HTERT RPE-1 (cell line): ENCODE measurements around the gene GREB1L.
"Not testable (repeated sequence)": the region's sequence is repeated elsewhere in the genome, so short reads cannot be mapped to it uniquely, and the experiment has no call there.

Source experiments
- in situ Hi-C: fragments of 300-500 bp; cut with MboI; formaldehyde crosslinking; loops from 4 replicates; pipeline ENCODE4 v1.14.3; 2020; ENCODE audit warnings: low sequenced_read_pairs

Gene GREB1L

DNA sequence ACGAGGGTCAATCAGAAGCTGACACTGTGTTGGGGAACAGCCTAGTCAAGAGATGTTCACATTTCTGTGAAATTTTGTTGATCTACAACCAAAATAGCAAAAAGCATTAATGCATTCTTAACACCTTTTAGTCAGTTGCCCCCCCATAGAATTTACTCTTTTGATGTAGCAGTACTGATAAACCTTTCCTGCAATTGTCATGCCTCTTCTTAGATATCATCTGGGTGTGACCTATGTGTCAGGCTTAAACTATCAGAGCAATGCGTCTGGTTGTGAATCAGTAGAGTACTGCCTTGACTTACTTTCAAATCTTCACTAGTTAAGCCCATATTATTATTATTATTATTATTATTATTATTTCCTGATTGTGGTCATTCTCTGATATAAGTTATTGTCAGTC lies 61.9 kb downstream of the GREB1L start:
- in situ Hi-C loops = no loop called here

- in situ Hi-C loops = no loop called here
Measured at GRCh38 chr18:21305621-21306020, 63.6 kb downstream of the GREB1L start.

DNA sequence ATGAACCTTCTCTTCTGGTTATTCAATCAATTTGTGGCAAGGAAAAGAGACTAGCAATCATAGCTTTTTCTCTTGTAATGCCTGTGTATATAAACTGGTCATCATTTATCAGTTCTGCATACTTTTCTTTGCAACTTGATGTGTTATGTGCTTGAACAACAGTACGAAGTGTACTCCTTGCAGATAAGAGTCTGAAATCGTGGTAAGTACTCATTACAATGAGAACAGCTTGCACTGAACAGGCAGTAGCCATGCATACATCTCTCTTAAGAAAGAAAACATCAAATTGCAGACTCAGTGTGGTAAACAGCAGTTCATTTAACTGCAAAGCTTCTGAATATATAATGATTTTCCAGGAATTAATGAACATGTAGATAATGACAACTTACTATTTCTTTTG lies 64.3 kb downstream of the GREB1L start:
- in situ Hi-C loops = no loop called here

DNA sequence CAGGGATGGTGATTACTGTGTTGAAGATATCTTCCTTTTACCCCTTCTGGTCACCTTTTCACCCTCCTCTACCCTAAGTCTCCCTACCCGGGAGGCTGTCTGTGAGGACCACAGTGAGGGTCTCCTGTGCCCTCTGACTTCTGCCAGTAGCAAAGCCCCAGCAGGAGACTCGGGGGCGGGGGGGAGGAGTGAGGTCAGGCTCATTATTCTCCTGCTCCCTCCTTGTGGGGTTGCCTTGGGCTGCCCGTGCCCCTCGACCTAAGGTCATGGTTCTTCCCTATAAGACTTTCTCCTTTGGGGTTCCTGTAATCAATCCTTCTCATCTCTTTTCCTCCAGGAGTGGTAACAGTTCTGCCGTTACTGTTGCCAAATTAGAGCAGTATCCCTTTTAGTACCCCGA lies 65.5 kb downstream of the GREB1L start:
- in situ Hi-C loops = no loop called here

DNA sequence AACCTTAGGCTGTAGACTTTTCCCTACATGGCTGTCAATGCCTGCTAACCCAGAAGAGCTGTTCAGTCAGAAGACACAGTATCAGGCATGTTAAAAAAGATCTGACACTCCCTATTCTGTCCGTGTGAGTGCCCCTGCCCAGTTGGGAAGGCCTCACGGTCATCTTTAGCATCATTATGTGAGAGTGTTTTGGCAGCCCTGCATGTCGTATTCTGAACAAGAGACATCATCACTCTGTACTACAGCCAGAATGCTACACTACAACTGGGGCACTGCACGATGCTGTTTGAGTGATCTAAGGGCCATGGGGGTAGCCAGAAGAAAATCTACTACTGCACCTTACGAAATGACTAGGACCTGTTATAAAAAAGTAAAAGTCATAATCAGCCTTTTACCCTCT lies 67.2 kb downstream of the GREB1L start:
- in situ Hi-C loops = no loop called here

DNA sequence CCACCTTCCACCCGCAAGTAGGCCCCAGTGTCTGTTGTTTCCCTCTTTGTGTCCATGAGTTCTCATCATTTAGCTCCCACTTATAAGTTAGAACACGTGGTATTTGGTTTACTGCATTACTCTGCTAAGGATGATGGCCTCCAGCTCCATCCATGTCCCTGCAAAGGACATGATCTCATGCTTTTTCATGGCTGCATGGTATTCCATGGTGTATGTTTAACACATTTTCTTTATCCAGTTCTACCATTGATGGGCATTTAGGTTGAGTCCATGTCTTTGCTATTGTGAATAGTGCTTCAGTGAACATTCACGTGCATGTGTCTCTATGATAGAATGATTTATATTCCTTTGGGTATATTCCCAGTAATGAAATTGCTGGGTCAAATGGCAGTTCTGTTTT lies 69.9 kb downstream of the GREB1L start:
- in situ Hi-C loops = not testable (repeated sequence)

GRCh38 chr18:21313576-21313975 lies 71.5 kb downstream of the GREB1L start:
- in situ Hi-C loops = no loop called here

GRCh38 chr18:21314724-21315123 lies 72.7 kb downstream of the GREB1L start:
- in situ Hi-C loops = no loop called here

DNA sequence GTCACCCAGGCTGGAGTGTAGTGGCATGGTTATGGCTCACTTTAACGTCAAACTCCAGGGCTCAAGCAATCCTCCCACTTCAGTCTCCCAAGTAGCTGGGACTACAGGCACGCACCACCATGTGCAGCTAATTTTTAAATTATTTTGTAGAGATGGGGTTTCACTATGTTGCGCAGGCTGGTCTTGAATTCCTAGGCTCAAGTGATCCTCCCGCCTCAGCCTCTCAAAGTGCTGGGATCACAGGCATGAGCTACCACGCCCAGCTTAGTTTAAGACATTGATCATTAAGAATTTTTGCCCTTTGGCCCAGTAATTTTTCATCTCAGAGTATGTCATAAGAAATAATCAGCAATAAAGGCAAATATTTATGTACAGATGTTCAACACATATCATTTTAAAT lies 73.1 kb downstream of the GREB1L start:
- in situ Hi-C loops = not testable (repeated sequence)

DNA sequence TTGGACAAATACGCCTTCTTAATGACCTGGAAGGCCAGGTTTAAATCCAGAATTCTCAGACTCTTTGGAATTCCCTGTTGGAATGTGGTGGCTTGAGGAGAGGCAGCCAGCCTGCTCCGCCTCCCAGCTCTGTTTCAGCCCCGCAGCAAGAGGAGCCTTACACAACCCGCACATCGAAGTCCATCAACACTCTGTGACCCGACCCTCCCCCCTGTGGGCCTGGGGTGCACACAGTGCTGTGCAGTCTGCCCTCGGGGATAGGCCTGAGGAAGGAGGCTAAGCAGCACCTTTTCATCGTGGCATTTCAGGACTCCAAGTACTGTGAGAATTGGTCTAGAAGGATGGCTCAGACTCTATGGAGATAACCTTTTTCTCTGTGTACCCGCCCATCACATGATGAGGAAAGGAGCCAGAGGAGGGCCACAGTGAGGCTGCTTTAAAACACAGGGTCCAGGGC lies 73.7 kb downstream of the GREB1L start:
- in situ Hi-C loops = no loop called here

- in situ Hi-C loops = no loop called here
Measured at GRCh38 chr18:21316296-21316695, 74.3 kb downstream of the GREB1L start.

GRCh38 chr18:21321711-21322110 lies 79.7 kb downstream of the GREB1L start:
- in situ Hi-C loops = no loop called here

DNA sequence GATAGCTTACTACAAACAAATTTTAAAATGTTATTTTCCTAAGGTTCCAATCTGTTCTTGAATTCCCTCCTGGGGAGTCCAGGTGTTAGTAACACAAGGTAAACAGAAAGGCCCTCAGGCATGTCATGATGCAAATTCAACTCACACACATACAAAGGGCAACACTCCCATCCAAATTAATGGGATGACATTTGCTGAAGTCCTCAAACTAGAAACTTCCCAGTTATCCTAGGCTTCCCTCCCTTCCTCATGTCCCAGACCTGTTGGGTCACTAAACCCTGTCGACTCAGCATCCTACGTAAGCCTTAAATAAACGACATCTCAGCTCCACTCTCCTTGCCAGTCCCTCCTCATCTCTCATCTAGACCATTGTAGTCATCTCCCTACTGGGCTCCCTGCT lies 85.1 kb downstream of the GREB1L start:
- in situ Hi-C loops = no loop called here

DNA sequence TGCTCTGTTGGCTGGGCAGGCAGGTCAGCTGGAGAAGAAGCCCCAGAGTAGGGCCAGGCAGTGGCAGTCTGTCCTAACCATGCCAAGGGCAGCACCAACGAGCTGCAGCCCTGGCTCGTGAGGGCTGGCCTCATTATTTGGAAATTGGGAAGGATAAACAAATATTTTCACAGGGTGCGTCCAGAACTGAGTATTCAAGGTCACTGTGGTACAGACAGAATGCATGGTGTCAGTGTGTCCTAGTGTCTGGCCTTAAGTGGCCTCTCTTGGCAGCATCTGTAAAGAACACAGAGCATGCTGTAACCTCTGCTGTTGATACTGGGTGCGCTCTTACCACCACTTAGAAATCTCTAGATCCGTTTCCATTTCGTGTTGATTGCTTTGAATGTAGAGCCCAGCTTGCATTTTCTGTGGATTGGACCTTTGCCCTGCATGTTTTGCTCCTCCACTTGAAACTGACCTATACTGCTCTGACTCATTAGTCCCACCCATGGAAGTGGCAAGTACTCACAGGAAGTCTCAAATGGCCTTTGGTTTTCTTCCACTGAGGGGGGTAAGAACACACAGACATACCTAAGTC lies 88.2 kb downstream of the GREB1L start:
- in situ Hi-C loops = no loop called here

DNA sequence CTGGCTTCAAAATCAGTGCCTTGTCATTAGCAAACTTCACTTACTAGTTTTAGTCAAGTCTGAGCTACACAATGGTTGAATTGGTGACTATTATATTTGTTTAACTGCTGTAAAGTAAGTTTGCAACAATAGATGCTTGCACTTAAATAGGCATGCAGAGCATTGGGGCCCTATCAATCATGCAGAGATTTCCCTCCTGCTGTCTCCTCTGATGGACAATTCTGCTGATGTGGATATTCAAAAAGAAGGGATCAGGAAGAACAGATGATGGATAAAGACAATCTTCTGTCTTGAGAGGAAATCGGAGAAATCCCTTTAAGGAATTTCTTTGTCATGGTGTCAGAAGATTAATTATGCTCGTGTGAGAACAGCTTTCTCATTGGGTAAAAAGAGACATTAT lies 89.0 kb downstream of the GREB1L start:
- in situ Hi-C loops = no loop called here

GRCh38 chr18:21335927-21336488 lies 94.0 kb downstream of the GREB1L start:
- in situ Hi-C loops = no loop called here

DNA sequence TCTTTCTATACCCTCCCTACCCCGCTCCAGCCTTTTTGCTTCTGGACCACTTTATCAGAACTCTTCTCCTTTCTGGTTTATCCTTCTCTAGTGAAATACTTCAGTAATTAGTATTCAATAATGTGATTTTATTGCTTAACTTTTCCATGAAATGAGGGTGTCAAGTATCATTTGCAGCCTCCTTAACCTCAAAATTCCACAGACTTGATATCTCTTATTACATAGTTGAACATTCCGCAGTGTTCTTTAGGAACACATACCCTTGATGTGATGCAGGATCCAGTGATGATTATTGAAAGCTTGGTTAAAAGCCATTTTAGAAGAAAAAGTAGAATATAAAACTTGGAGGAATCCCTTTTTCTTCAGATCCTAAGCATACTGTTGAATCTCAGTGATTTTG lies 94.8 kb downstream of the GREB1L start:
- in situ Hi-C loops = no loop called here

DNA sequence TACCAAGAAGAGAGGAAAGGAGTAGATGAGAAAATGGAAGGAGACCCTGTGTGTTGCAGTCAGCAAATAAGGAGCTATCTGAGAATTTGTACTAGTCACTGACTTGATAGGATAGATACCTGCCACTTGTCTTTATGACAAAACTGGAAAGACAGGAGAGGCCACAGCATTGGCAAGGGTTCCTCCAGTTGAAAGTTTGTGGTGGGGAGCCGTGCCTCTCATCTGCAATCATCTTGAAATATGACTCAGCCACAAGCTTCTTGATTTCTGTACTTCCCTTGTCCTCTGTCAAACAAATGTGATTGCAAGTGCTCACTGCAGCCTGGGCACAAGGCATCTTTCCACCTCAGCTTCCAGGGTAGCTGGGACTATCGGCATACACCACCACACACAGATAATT lies 99.1 kb downstream of the GREB1L start:
- in situ Hi-C loops = no loop called here

- in situ Hi-C loops = no loop called here
Measured at GRCh38 chr18:21342372-21342771, 100.3 kb downstream of the GREB1L start.

- in situ Hi-C loops = no loop called here
Measured at GRCh38 chr18:21344860-21345259, 102.8 kb downstream of the GREB1L start.

DNA sequence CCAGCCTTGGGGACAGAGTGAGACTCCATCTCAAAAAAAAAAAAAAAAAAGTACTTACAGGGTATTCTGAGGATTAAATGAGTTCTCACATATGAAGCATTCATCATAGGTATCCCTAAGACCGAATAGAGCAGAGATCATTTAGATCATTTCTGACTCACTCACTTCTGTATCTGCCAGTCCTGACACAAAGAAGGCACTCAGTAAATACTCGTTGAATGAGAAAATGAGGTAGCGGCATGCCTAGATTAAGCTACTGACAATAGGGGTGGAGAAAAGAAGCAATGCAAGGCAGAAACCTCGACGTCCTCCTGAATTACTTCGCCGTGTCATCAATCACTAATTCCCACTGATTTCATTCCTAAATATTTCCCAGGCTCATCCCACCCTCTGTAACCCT lies 103.8 kb downstream of the GREB1L start:
- in situ Hi-C loops = no loop called here

- in situ Hi-C loops = no loop called here
Measured at GRCh38 chr18:21359746-21360145, 117.7 kb downstream of the GREB1L start.

DNA sequence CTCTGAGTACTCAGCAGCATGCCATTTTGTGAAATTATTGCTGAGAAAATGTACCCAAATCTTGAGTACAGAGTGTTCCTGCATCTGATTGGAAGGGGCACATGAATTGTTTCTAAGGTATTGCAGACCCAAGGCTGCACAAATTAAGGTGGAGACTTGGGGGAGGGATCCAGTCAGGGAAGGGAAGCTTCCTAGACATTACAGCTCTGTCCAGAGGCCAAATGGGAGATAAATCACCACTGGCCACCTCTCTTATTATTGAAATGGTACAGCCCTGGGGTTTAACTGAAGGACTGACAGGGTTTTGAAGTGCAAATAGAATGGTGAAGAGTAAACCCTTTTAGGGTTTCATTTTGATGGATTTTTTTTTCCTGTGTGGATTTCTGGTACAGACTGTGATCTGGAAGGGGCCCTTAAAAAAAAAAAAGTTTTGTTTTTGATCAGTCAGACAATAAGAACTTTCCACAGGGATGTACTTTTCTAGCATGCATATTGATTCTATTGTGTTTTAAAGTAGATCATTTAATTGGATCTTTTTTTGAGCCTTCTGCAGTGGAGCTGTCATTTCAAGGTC lies 119.4 kb downstream of the GREB1L start:
- in situ Hi-C loops = no loop called here
